Omental fat pad (tissue), 4 donors: ENCODE data around the gene TREM1. TPM values are rescaled to one million over a fixed set of nuclear protein-coding genes. Genes with fewer than 3 reads are reported as not detected.
"Not testable (repeated sequence)": the region's sequence is repeated elsewhere in the genome, so short reads cannot be mapped to it uniquely, and the experiment has no call there.

Source experiments
- ATAC-seq: fragments of 150-250 bp; one replicate; pipeline ENCODE4 v1.9.1; 2016; ENCODE audit warnings: mild to moderate bottlenecking, moderate library complexity; ENCODE audit not compliant: low FRiP score
- DNase-seq: peaks from one replicate; pipeline ENCODE4 v3.0.0-alpha.2; 2019; ENCODE audit warnings: low spot score
- total RNA-seq, 4 donors: library from RNA; depleted of rRNA; stranded (reverse); fragments of >200 nt; gene quantifications; one replicate each; pipeline ENCODE4 v1.1.0, GENCODE V29; 2016
- TF ChIP-seq, protein P1 (sequence below), 3 donors: fragments of 450-650 bp; IDR thresholded peaks; one replicate each; pipeline ENCODE4 v1.5.1; 2016 to 2017; ENCODE audit warnings: antibody characterized with exemption in 3 of 3, mild to moderate bottlenecking in 3 of 3, moderate library complexity in 2 of 3

TREM1 gene
- total RNA-seq, 4 donors from 2014 or later = 5.8 to 20.2 (median 8.6) TPM

DNA sequence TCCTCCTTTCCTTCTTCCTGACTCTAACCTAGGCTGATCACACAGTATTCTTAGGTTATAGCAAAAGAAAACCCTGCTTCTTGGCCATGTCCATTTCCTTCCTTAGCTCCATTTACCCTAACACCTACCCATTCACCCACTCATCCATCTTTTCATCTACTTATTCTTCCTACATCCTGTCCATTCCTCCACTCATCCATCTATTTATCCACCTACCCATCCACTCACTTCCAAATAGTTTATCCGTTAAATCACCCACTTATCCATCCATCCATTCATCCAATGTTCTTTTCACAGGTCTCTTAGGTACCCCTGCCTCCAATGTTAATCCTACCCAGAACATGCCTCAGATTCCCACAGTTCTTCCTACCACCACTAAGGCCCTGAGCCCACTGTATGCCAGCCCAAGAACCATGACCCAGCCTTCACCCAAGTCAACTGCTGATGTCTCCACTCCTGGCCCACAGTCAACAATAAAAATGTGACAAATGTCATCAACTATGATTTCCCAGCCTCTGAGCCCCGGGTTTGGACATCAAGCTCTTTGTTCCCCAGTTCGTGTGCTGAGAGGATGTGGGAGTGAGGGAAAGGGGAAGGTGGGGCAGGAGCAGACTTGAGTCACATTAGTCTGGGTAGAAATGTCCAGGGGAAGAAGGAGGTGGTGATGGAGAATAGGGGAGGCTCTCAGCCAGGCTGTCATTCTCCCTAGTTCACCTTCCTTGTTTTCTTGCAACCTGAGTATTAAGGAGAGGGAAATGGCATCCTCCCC lies 33.9 kb downstream of the TREM1 start:
- TF ChIP-seq, protein P1, sequence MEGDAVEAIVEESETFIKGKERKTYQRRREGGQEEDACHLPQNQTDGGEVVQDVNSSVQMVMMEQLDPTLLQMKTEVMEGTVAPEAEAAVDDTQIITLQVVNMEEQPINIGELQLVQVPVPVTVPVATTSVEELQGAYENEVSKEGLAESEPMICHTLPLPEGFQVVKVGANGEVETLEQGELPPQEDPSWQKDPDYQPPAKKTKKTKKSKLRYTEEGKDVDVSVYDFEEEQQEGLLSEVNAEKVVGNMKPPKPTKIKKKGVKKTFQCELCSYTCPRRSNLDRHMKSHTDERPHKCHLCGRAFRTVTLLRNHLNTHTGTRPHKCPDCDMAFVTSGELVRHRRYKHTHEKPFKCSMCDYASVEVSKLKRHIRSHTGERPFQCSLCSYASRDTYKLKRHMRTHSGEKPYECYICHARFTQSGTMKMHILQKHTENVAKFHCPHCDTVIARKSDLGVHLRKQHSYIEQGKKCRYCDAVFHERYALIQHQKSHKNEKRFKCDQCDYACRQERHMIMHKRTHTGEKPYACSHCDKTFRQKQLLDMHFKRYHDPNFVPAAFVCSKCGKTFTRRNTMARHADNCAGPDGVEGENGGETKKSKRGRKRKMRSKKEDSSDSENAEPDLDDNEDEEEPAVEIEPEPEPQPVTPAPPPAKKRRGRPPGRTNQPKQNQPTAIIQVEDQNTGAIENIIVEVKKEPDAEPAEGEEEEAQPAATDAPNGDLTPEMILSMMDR (IDR thresholded peaks at IDR 0.05) = no peak
- ATAC-seq (no peak), DNase-seq (no peak)

DNA sequence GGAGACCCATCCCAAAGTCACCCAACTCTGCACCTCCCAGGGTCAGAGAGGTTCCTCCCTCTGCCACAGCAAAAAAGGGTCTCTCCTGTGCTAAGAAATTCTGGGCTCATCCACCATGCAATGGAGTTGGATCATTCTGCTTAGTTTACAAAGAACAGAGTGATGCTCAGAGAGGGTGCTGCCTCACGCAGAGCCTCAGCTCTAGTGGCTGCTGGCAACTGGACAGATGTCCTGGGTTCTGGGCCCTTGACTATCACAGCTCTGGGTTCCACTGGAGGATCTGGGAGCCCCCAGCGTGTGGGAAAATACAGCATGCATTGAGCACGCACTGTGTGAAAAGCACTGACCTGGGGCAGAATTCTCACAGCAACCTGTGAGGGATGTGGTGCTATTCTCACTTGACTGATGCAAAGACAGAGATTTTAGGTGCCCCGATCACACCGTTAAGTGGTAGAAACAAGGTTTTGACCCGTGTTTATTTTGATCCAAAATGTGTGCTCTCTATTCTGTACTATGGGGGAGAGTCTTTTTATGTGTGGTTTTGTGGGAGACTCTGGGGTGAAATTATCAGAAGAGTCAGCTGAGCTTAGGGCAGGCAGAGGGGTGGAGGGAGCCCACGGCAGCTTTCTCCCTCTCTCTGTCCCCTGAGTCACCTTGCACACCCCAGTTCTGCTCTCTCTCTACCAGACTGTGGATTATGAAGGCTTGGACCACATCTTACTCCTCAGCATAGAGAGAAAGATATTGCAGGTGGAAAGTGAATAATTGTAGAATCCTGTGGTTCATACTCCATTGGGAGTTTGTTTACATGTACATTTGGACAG lies 38.4 kb downstream of the TREM1 start:
- ATAC-seq (no peak), DNase-seq (no peak)
- TF ChIP-seq, protein P1 (IDR thresholded peaks at IDR 0.05) = no peak

DNA sequence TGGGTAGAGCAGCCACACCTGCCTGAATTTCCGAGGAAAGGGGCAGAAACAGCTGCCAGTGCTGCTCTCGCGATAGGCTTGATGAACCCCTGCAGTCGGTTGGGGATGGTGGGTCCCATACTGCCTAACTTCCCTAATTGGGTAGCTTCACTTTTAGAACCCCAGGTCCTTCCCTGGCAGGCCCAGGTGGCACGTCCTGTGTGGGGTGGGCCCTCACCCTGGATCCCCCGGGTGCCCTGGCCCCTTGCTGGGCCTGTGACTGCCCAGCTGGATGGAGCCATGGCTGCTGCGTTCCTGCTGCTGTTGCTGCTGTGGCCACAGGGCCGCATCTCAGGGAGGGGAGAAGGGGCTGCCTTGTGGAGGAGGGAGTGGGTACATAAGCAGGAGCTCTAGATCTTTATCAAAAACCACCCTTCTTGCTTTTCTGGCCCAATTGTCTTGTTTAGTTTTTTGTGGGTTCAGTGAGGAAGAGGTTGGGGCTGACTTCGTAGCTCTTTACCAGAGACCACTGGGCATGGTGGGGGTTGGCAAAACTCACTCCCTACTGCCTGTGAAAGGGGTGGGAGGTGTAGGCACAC lies 39.1 kb downstream of the TREM1 start:
- ATAC-seq (no peak), DNase-seq (no peak)
- TF ChIP-seq, protein P1 (IDR thresholded peaks at IDR 0.05) = no peak

DNA sequence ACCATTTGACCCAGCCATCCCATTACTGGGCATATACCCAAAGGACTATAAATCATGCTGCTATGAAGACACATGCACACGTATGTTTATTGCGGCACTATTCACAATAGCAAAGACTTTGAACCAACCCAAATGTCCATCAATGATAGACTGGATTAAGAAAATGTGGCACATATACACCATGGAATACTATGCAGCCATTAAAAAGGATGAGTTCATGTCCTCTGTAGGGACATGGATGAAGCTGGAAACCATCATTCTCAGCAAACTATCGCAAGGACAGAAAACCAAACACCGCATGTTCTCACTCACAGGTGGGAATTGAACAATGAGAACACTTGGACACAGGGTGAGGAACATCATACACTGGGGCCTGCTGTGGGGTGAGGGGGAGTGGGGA lies 40.0 kb downstream of the TREM1 start:
- ATAC-seq, DNase-seq: not testable (repeated sequence)

DNA sequence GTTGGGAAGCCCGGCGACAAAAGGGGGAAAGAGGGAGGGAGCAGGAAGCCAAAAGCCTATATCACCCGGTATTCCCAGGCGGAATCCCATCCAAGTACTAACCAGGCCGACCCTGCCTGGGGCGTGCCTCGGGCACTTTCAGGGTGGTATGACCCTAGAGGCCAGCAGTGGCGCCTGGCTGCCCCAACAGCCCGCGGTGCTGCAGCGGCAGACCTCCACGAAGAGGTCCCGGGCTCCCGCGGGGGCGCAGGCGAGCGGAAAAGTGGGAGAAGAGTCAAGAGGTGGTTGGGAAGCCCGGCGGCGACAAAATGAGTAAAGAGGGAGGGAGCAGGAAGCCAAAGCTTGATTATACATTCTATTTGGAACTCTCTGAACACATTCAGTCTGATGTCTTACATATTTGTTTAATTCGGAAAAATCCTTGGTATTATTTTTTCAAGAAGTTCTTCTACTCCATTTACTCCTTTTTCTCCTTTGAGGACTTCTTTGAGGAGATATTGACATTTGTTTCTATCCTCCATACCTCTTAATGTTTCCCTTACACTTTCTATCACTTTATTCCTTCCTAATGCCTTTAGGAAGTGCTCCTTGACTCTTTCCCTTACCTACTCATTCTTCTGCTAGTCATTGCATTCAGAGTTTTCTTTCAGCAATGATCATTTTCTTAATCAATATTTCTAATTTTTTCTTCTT lies 46.9 kb downstream of the TREM1 start:
- ATAC-seq = no peak
- no peak for DNase-seq

DNA sequence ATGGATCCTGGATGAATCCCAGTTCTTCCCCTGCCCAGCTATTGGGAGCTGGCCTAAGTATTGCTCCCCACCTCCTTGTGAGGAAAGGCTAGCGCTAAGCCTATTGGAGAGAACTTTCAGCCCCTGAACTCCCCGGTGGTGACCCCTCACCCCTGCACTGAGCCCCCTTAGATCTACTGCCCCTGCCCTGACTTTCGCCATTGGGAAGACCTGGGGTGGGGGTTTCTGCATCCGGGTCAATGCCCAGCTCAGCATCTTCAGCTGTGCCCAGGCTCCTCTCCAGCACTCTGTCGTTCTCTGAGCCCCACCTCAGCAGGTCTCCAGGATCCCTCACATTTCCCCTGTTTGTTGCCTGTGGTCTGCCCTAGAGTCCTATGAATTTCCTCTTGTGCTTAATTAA lies 49.4 kb downstream of the TREM1 start:
- no peak for DNase-seq
- ATAC-seq = no peak
- TF ChIP-seq, protein P1 (IDR thresholded peaks at IDR 0.05) = no peak

More for the DNA sequence above, 46.9 kb downstream of the TREM1 start:
- TF ChIP-seq, protein P1 (IDR thresholded peaks at IDR 0.05) = no peak

DNA sequence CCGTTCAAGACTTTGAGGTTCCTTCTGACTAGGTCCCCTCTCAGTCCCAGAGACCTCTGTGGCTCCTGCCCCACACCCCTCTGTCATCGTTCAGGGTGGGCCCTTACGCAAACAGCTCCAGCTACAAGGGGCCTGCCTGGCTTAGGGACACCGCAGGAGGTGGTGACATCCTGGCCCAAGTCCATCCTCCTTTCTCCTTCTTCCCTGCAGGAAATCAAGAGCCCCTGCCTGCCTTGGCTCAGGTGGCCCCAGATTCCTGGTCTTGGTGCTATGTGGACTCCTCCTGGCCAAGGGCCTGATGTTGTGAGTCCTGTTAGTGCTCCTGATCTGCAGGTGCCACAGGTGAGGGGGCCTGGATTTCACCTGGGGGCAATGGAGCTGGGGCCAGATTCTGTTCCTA lies 50.2 kb downstream of the TREM1 start:
- ATAC-seq = no peak
- DNase-seq = no peak
- TF ChIP-seq, protein P1 (IDR thresholded peaks at IDR 0.05) = no peak
